ENCODE data around the gene TRPM7. TPM values are rescaled to one million over a fixed set of nuclear protein-coding genes. Genes with fewer than 3 reads are reported as not detected.

The TRPM7 gene
- total RNA-seq, 4 donors from 2014 or later = 31.3 to 63.8 (median 41.9) TPM

DNA sequence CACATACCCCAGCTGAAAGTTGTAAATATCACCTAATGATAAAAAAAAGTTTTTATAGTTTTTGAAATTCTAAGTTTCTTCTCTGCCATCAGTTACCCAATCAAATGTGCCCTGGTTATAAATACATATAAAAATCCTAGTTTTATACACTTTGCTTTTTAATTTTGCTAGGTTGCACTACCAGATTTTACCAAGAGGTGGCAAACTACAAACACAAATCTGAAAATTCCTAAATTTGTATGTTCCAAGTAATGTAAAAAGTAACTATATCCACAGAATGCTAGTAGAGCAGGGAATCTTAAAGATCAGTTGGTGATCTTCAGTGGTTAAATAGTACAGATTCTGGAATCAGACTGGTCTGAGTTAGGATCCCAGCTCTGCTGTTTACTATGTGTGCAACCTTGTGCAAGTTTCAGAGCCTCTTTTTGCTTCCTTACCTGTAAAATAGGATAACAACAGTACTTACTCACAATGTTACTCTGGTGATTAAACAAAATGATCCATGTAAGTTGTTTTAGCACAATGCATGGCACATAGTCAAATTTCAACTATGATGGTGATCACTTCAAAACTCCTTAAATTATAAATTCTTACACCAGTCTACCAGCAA lies 11.0 kb downstream of the TRPM7 start:
- H3K4me3 ChIP-seq (ENCODE audit: low read depth, poor library complexity, severe bottlenecking) = no peak overlapping the region
- intact Hi-C loops (cut with DNase I; ENCODE audit: low total_unique reads) = no loop called here
- no peak for TF ChIP-seq POLR2A (IDR thresholded peaks at IDR 0.05)
- TF ChIP-seq, protein P1, sequence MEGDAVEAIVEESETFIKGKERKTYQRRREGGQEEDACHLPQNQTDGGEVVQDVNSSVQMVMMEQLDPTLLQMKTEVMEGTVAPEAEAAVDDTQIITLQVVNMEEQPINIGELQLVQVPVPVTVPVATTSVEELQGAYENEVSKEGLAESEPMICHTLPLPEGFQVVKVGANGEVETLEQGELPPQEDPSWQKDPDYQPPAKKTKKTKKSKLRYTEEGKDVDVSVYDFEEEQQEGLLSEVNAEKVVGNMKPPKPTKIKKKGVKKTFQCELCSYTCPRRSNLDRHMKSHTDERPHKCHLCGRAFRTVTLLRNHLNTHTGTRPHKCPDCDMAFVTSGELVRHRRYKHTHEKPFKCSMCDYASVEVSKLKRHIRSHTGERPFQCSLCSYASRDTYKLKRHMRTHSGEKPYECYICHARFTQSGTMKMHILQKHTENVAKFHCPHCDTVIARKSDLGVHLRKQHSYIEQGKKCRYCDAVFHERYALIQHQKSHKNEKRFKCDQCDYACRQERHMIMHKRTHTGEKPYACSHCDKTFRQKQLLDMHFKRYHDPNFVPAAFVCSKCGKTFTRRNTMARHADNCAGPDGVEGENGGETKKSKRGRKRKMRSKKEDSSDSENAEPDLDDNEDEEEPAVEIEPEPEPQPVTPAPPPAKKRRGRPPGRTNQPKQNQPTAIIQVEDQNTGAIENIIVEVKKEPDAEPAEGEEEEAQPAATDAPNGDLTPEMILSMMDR (IDR thresholded peaks at IDR 0.05) = no peak
- DNase-seq (ENCODE audit: low spot score in 2 of 2) = no peak

DNA sequence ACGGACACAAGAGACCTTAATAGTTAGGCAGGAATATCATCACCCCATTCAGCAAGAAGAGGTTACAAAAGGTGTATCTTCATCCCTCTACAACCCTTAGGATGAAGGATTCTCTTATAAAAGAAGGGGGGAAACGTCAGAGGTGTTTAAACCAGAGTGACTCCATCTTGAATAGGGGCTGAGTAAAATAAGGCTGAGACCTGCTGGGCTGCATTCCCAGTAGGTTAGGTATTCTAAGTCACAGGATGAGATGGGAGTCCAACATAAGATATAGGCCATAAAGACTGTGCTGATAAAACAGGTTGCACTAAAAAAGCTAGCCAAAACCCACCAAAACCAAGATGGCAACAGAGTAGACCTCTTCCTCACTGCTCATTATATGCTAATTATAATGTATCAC lies 16.5 kb downstream of the TRPM7 start:
- TF ChIP-seq, protein P1 (IDR thresholded peaks at IDR 0.05) = no peak
- no peak for TF ChIP-seq POLR2A (IDR thresholded peaks at IDR 0.05)
- no peak for DNase-seq (ENCODE audit: low spot score in 2 of 2)
- 63 to 66% methylated on average over 2 of the region's 2 CpGs for WGBS, 2 donors
- H3K4me3 ChIP-seq (ENCODE audit: low read depth, poor library complexity, severe bottlenecking) = no peak overlapping the region
- intact Hi-C loops (cut with DNase I; ENCODE audit: low total_unique reads) = no loop called here

DNA sequence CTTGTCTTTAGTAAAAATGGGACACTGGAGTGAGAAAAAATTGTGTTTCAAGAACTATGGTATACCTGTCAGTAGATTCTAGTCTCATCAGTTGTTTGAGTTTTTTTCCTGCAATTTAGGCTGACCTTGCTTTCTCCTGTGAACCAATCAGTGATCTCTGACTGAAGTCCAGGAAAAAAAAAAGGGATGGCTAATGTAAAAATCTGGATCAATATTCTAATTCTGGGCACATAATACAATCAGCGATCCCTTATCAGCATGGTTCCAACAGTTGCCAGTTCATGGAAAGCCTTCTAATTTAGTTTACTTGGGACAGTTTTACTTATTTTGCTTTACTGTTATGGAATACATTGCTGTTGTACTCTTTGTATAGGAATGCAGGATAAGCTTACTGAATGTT lies 17.0 kb downstream of the TRPM7 start:
- WGBS, 2 donors = 98 to 100% methylated on average over 1 of the region's 1 CpG
- DNase-seq (ENCODE audit: low spot score in 2 of 2) = no peak
- no peak for TF ChIP-seq POLR2A (IDR thresholded peaks at IDR 0.05)
- TF ChIP-seq, protein P1 (IDR thresholded peaks at IDR 0.05) = no peak
- H3K4me3 ChIP-seq (ENCODE audit: low read depth, poor library complexity, severe bottlenecking) = no peak overlapping the region
- intact Hi-C loops (cut with DNase I; ENCODE audit: low total_unique reads) = no loop called here

DNA sequence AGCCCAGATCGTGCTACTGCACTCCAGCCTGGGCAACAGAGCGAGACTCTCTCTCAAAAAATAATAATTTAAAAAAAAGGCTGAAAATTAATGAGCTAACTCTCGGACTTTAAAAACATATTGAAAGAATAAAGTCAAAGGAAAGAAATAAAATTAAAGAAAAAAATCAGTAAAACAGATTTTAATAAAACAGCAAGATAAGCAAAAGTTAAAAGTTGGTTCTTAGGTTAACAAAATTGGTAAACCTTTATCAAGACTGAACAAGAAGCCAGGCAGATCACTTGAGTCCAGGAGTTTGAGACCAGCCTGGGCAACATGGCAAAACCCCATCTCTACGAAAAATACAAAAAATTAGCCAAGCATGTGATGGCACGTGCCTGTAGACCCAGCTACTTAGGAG lies 20.7 kb downstream of the TRPM7 start:
- intact Hi-C loops (cut with DNase I; ENCODE audit: low total_unique reads) = no loop called here
- WGBS, 2 donors = 78 to 85% methylated on average over 5 of the region's 5 CpGs
- TF ChIP-seq, protein P1 (IDR thresholded peaks at IDR 0.05) = no peak
- no peak for TF ChIP-seq POLR2A (IDR thresholded peaks at IDR 0.05)
- H3K4me3 ChIP-seq (ENCODE audit: low read depth, poor library complexity, severe bottlenecking) = no peak overlapping the region
- DNase-seq (ENCODE audit: low spot score in 2 of 2) = no peak

DNA sequence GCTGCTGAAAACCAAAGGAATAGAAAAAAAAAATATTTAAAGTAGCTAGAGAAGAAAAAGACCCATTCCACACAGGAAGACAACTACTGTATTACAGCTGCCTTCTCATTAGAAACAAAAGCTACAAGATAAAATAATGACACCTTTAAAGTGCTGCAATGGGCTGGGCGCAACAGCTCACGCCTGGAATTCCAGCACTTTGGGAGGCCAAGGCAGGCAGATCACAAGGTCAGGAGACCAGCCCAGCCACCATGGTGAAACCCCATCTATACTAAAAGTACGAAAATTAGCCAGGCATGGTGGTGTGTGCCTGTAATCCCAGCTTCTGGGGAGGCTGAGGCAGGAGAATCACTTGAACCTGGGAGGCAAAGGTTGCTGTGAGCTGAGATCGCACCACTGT lies 31.0 kb downstream of the TRPM7 start:
- DNase-seq (ENCODE audit: low spot score in 2 of 2) = no peak
- intact Hi-C loops (cut with DNase I; ENCODE audit: low total_unique reads) = no loop called here
- TF ChIP-seq POLR2A (IDR thresholded peaks at IDR 0.05) = no peak
- TF ChIP-seq, protein P1 (IDR thresholded peaks at IDR 0.05) = no peak
- no peak overlapping the region for H3K4me3 ChIP-seq (ENCODE audit: low read depth, poor library complexity, severe bottlenecking)
- WGBS, 2 donors = 92 to 94% methylated on average over 4 of the region's 4 CpGs

DNA sequence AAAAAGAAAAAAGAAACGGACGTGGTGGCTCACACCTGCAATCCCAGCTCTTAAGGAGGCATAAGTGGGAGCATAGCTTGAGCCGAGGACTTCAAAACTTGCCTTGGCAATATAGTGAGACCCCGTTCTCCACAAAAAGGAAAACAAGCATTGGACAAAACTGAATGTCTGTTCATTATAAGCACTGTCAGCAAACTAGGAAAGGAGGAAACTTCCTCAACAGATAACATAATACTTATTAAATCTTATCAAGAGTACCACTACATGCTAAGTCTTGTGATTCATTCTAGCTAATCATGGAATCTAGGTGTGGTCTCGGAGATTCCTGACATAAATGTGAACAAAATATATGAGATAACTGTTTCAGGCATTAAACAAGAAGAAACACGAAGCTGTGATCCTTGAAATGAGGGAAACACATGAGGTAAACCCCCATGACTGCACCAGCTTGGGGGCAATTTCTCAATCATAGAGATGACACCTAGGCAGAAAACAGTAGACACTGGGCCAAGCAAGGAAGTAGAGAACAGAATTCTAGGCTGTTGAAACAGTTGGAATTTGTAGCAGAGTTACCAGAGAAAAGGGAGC lies 33.3 kb downstream of the TRPM7 start:
- WGBS, 2 donors = 62 to 69% methylated on average over 6 of the region's 6 CpGs
- no peak overlapping the region for H3K4me3 ChIP-seq (ENCODE audit: low read depth, poor library complexity, severe bottlenecking)
- intact Hi-C loops (cut with DNase I; ENCODE audit: low total_unique reads) = no loop called here
- no peak for TF ChIP-seq POLR2A (IDR thresholded peaks at IDR 0.05)
- TF ChIP-seq, protein P1 (IDR thresholded peaks at IDR 0.05) = no peak
- DNase-seq (ENCODE audit: low spot score in 2 of 2) = no peak

Data from lower leg skin (tissue), 4 donors.